ENCODE results near the gene MARCKSL1.
"Not testable (repeated sequence)": the region's sequence is repeated elsewhere in the genome, so short reads cannot be mapped to it uniquely, and the experiment has no call there.

Gene MARCKSL1

GRCh38 chr1:32285658-32286057 is 50.4 kb downstream of the MARCKSL1 start:
- no peak for DNase-seq (ENCODE audit: low spot score)

GRCh38 chr1:32284777-32285176 is 51.3 kb downstream of the MARCKSL1 start:
- DNase-seq (ENCODE audit: low spot score) = not testable (repeated sequence)
